Measurements from ENCODE around the gene CXCL1.

Gene CXCL1

GRCh38 chr4:73831569-73831968 lies 37.6 kb upstream of the CXCL1 start:
- DNase-seq (ENCODE audit: insufficient read length, low spot score) (no peak), FAIRE-seq (no peak)
- no peak for TF ChIP-seq CTCF (IDR thresholded peaks at IDR 0.05; ENCODE audit: insufficient read depth, missing control alignments)

GRCh38 chr4:73832651-73833237 lies 36.4 kb upstream of the CXCL1 start:
- no peak for DNase-seq (ENCODE audit: insufficient read length, low spot score)
- no peak for FAIRE-seq
- TF ChIP-seq CTCF (IDR thresholded peaks at IDR 0.05; ENCODE audit: insufficient read depth, missing control alignments) = no peak

DNA sequence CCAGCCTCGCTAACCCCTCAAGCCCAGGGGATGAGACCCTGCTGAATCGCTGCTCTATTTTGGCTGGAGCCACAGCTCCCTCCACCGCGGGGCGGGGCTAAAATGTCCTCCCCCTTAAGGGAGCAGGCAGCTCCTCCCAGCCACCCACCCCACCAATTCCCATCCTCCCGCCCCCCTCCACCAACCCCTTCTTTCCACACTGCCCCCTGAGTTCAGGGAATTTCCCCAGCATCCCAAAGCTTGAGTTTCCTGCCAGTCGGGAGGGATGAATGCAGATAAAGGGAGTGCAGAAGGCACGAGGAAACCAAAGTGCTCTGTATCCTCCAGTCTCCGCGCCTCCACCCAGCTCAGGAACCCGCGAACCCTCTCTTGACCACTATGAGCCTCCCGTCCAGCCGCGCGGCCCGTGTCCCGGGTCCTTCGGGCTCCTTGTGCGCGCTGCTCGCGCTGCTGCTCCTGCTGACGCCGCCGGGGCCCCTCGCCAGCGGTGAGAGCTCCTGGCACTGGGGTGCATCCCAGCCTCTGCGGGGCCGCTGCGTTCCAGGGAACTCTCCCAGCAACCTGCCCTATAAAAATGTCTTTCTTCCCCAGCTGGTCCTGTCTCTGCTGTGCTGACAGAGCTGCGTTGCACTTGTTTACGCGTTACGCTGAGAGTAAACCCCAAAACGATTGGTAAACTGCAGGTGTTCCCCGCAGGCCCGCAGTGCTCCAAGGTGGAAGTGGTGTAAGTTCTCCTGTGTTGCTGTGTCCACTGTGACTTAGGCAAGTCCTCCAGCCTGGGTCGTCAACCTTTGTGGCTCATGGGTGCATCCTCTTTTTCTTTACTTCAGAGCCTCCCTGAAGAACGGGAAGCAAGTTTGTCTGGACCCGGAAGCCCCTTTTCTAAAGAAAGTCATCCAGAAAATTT lies 32.6 kb upstream of the CXCL1 start, which contains the start of gene CXCL6:
TSS of gene CXCL6 (plus strand) at position 306 of the 907 bp plus-strand sequence. CDS start at position 379, 73 bp downstream.
- DNase-seq (ENCODE audit: insufficient read length, low spot score) = no peak
- FAIRE-seq = no peak
- no peak for TF ChIP-seq CTCF (IDR thresholded peaks at IDR 0.05; ENCODE audit: insufficient read depth, missing control alignments)

DNA sequence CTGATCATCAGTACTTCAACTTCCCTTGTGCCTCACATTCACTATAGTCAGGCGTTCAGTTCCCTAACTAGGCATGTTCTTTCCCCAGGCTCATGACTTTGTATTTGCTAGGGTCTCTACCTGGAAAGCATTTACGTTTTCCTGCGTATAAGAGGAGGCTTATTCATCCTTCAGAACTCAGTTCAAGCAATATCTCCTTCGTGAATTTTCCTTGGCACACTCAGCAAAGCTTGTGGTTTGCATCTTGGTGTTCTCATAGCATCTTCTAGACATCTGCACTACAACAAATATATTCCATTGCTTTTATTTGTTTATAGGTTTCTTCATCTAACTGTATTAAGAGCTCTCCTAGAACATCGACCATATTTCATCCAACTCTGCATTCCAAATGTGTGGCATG lies 30.1 kb upstream of the CXCL1 start:
- FAIRE-seq (no peak), DNase-seq (ENCODE audit: insufficient read length, low spot score) (no peak)
- no peak for TF ChIP-seq CTCF (IDR thresholded peaks at IDR 0.05; ENCODE audit: insufficient read depth, missing control alignments)

DNA sequence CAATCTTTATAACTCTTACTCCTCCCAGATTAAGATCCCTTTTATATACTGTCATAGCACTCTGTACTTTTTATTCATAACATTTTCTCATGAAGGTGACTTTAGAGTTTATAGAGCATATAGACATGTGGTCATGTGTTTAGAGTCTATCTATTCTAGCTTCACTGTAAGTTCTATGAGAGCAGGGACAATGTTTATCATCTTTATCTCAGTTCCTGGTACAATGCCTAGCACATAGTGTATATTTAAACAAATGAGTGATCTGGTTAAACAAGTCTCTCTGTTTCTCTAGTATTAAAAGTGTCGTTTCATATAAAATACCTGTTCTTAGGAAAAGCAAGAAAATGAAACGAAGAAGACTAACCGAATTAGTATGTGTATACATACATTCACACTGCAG lies 29.5 kb upstream of the CXCL1 start:
- no peak for TF ChIP-seq CTCF (IDR thresholded peaks at IDR 0.05; ENCODE audit: insufficient read depth, missing control alignments)
- FAIRE-seq (no peak), DNase-seq (ENCODE audit: insufficient read length, low spot score) (no peak)

- FAIRE-seq (no peak), DNase-seq (ENCODE audit: insufficient read length, low spot score) (no peak)
- no peak for TF ChIP-seq CTCF (IDR thresholded peaks at IDR 0.05; ENCODE audit: insufficient read depth, missing control alignments)
Observed at GRCh38 chr4:73841243-73841925, 27.8 kb upstream of the CXCL1 start.

All from D721Med (cell line).